IMR-90 (cell line): ENCODE measurements around the gene BARX1. TPM values are rescaled to one million over a fixed set of nuclear protein-coding genes. Genes with fewer than 3 reads are reported as not detected.

Experiments
- ATAC-seq: fragments of 200-7000 bp; cut with Tn5 transposase; 2 replicates; pipeline ENCODE4 v1.9.1; 2020; ENCODE audit warnings: low read depth, mild to moderate bottlenecking, moderate library complexity
- BruUV-seq: library from RNA; stranded (reverse); fragments of 400-500 nt; replicated peaks from 2 replicates; lab custom pipeline; 2021; lab: Mats Ljungman, UMichigan
- CTCF ChIA-PET: fragments of 300-600 bp; formaldehyde crosslinking; extraction: SDS; loops from one replicate; lab custom pipeline; 2021; ENCODE audit warnings: antibody characterized with exemption; lab: Yijun Ruan, JAX
- POLR2A ChIA-PET: fragments of 300-600 bp; sonication (Branson Sonifier 250); formaldehyde crosslinking; loops from one replicate; lab custom pipeline; 2022; ENCODE audit warnings: antibody characterized with exemption; ENCODE audit not compliant: unreplicated experiment; lab: Charles Lee
- DNase-seq: peaks from one replicate; pipeline ENCODE4 v3.0.0; 2013
- H2AFZ ChIP-seq: replicated peaks from 2 replicates; pipeline ENCODE3; 2013; ENCODE audit warnings: low read length, mild to moderate bottlenecking; ENCODE audit not compliant: poor library complexity
- H2AK5ac ChIP-seq: 2 replicates; pipeline ENCODE4 v1.6.1; 2013; ENCODE audit warnings: low read depth, low read length, inconsistent platforms
- H2AK9ac ChIP-seq: replicated peaks from 2 replicates; pipeline ENCODE3; 2013; ENCODE audit warnings: mild to moderate bottlenecking, low read depth, low read length, moderate library complexity; ENCODE audit not compliant: poor library complexity
- H2BK120ac ChIP-seq: 2 replicates; pipeline ENCODE4 v1.6.1; 2013; ENCODE audit warnings: low read depth, low read length, inconsistent platforms
- H2BK15ac ChIP-seq: 3 replicates; pipeline ENCODE4 v1.6.1; 2013; ENCODE audit warnings: low read depth, low read length, inconsistent platforms
- H2BK20ac ChIP-seq: 2 replicates; pipeline ENCODE4 v1.6.1; 2013; ENCODE audit warnings: low read depth, mild to moderate bottlenecking, inconsistent platforms, low read length, moderate library complexity
- H2BK5ac ChIP-seq: 2 replicates; pipeline ENCODE4 v1.6.1; 2013; ENCODE audit warnings: mild to moderate bottlenecking, low read depth, low read length, inconsistent platforms; ENCODE audit not compliant: poor library complexity, severe bottlenecking
- H3K14ac ChIP-seq: replicated peaks from 2 replicates; pipeline ENCODE4 v1.6.1; 2013; ENCODE audit warnings: low read depth, low read length, inconsistent platforms
- H3K18ac ChIP-seq: 2 replicates; pipeline ENCODE4 v1.6.1; 2013; ENCODE audit warnings: low read depth, low read length, control low read depth
- H3K23ac ChIP-seq: 2 replicates; pipeline ENCODE4 v1.6.1; 2013; ENCODE audit warnings: low read depth, low read length, inconsistent platforms
- H3K27ac ChIP-seq: 2 replicates; pipeline ENCODE4 v1.5.1; 2013; ENCODE audit warnings: mild to moderate bottlenecking, control low read depth, low read length; ENCODE audit not compliant: insufficient read depth
- H3K27me3 ChIP-seq: 2 replicates; pipeline ENCODE4 v1.6.1; 2013; ENCODE audit warnings: low read length; ENCODE audit not compliant: control insufficient read depth, insufficient read depth
- H3K36me3 ChIP-seq: 2 replicates; pipeline ENCODE4 v1.6.1; 2013; ENCODE audit warnings: low read length, mixed read lengths; ENCODE audit not compliant: control insufficient read depth, insufficient read depth
- H3K4ac ChIP-seq: 2 replicates; pipeline ENCODE4 v1.6.1; 2013; ENCODE audit warnings: low read depth, low read length, inconsistent platforms
- H3K4me1 ChIP-seq: 2 replicates; pipeline ENCODE4 v1.6.1; 2013; ENCODE audit warnings: low read length, mixed read lengths; ENCODE audit not compliant: control insufficient read depth, insufficient read depth
- H3K4me2 ChIP-seq: 2 replicates; pipeline ENCODE4 v1.6.1; 2013; ENCODE audit warnings: low read depth, mild to moderate bottlenecking, control low read depth, low read length, moderate library complexity
- H3K4me3 ChIP-seq: 2 replicates; pipeline ENCODE4 v1.5.1; 2013; ENCODE audit warnings: low read depth, mild to moderate bottlenecking, control low read depth, low read length, moderate library complexity; ENCODE audit not compliant: insufficient read depth
- H3K56ac ChIP-seq: 2 replicates; pipeline ENCODE4 v1.6.1; 2013; ENCODE audit warnings: low read length, inconsistent platforms; ENCODE audit not compliant: insufficient read depth; ENCODE audit errors: extremely low read depth
- H3K79me1 ChIP-seq, 2 experiments: 2 replicates each; pipeline ENCODE4 v1.6.1; 2013; ENCODE audit warnings: low read length in 2 of 2, inconsistent platforms in 1 of 2, low read depth in 1 of 2
- H3K9ac ChIP-seq: 2 replicates; pipeline ENCODE4 v1.6.1; 2013; ENCODE audit warnings: low read depth, low read length, control low read depth
- H3K9me1 ChIP-seq: 2 replicates; pipeline ENCODE4 v1.6.1; 2013; ENCODE audit warnings: low read length, inconsistent platforms; ENCODE audit not compliant: insufficient read depth
- H3K9me3 ChIP-seq: 2 replicates; pipeline ENCODE4 v1.6.1; 2013; ENCODE audit warnings: low read length; ENCODE audit not compliant: control insufficient read depth, insufficient read depth
- H4K20me1 ChIP-seq: 2 replicates; pipeline ENCODE4 v1.6.1; 2013; ENCODE audit warnings: low read length, inconsistent platforms; ENCODE audit not compliant: insufficient read depth
- H4K5ac ChIP-seq: 2 replicates; pipeline ENCODE4 v1.6.1; 2013; ENCODE audit warnings: mild to moderate bottlenecking, low read depth, low read length, control low read depth
- H4K8ac ChIP-seq, 2 experiments: 2 replicates each; pipeline ENCODE4 v1.6.1; 2013; ENCODE audit warnings: low read depth in 2 of 2, low read length in 2 of 2, control low read depth in 1 of 2, inconsistent platforms in 1 of 2
- H4K91ac ChIP-seq: 2 replicates; pipeline ENCODE4 v1.6.1; 2013; ENCODE audit warnings: low read depth, low read length, inconsistent platforms; ENCODE audit not compliant: insufficient read depth
- CHD1 ChIP-seq: IDR thresholded peaks from 2 replicates; pipeline ENCODE4 v1.6.1; 2012; ENCODE audit warnings: low read depth, low read length, improper control_type of control experiment
- CTCF ChIP-seq: conservative IDR thresholded peaks from 2 replicates; pipeline ENCODE4 v1.5.1; 2012; ENCODE audit warnings: mild to moderate bottlenecking, low read depth, low read length, improper control_type of control experiment
- FOS ChIP-seq: fragments of 150-350 bp; IDR thresholded peaks from 2 replicates; pipeline ENCODE4 v1.6.1; 2016; ENCODE audit warnings: low read depth, low read length
- MAZ ChIP-seq: IDR thresholded peaks from 2 replicates; pipeline ENCODE4 v1.6.1; 2012; ENCODE audit warnings: low read depth, mild to moderate bottlenecking, low read length, improper control_type of control experiment, moderate library complexity, borderline replicate concordance
- MXI1 ChIP-seq: IDR thresholded peaks from 2 replicates; pipeline ENCODE4 v1.6.1; 2012; ENCODE audit warnings: low read depth, mild to moderate bottlenecking, low read length, moderate library complexity, borderline replicate concordance
- POLR2A ChIP-seq: IDR thresholded peaks from 2 replicates; pipeline ENCODE4 v1.6.1; 2012; ENCODE audit warnings: mild to moderate bottlenecking, low read depth, low read length
- RAD21 ChIP-seq: IDR thresholded peaks from 2 replicates; pipeline ENCODE4 v1.6.1; 2012; ENCODE audit warnings: low read length, improper control_type of control experiment
- RCOR1 ChIP-seq: IDR thresholded peaks from 2 replicates; pipeline ENCODE4 v1.6.1; 2012; ENCODE audit warnings: mild to moderate bottlenecking, low read length, improper control_type of control experiment; ENCODE audit not compliant: insufficient replicate concordance
- USF2 ChIP-seq: fragments of 150-350 bp; IDR thresholded peaks from 2 replicates; pipeline ENCODE4 v1.6.1; 2017; ENCODE audit warnings: mild to moderate bottlenecking, antibody characterized with exemption, low read length, low read depth
- WGBS, 2 experiments: methylation state at CpG; one replicate each; pipeline versions ENCODE4 v1.1.5 to v1.1.7; 2013; ENCODE audit warnings: missing lambda C conversion rate in 2 of 2; ENCODE audit not compliant: insufficient read length in 1 of 2; ENCODE audit errors: extremely low coverage in 2 of 2; 5-methylcytosine and 5-hydroxymethylcytosine counted together
- dilution Hi-C: fragments of 300-500 bp; cut with HindIII; formaldehyde crosslinking; loops from one replicate; pipeline ENCODE4 v1.14.3; 2018; ENCODE audit warnings: low sequenced_read_pairs; ENCODE audit not compliant: unreplicated experiment
- in situ Hi-C: fragments of 300-500 bp; cut with MboI; formaldehyde crosslinking; loops from 3 replicates; pipeline ENCODE4 v1.14.3; 2019; ENCODE audit warnings: low sequenced_read_pairs, inconsistent platforms, mixed read lengths
- intact Hi-C: fragments of 100-400 bp; cut with micrococcal nuclease; formaldehyde crosslinking; loops from 2 replicates; pipeline ENCODE4 v1.10.0; 2022
- polyA plus RNA-seq, 3 experiments: library from polyadenylated mRNA; depleted of rRNA; stranded (reverse); fragments of >200 nt; gene quantifications; 2 replicates each; pipeline ENCODE4 v1.2.3, GENCODE V29; 2012; ENCODE audit warnings: low replicate concordance in 1 of 3
- total RNA-seq: library from RNA; depleted of rRNA; stranded (reverse); fragments of >200 nt; gene quantifications from 2 replicates; pipeline ENCODE4 v1.2.3, GENCODE V29; 2012

BARX1 gene
- total and polyA plus RNA-seq, 2 of the 4 experiments (the other 2 are of a cell fraction): not detected

GRCh38 chr9:93908591-93909241, 46.4 kb downstream of the BARX1 start:
- intact Hi-C loops (no loop called here), dilution Hi-C loops (no loop called here), in situ Hi-C loops (no loop called here)
- Histone ChIP-seq H2BK20ac (no peak overlapping the region), H3K4me3 (no peak overlapping the region), H3K27me3 (peaks cover 26% of the 10 kb centered on the region), H2AK9ac (no peak overlapping the region), H3K4me1 (no peaks in the 10 kb centered on the region), H3K14ac (no peak overlapping the region), H3K9me3 (no peaks in the 10 kb centered on the region), H4K91ac (no peak overlapping the region), H2BK15ac (no peak overlapping the region), H3K4ac (no peak overlapping the region), H2AFZ (no peak overlapping the region), H3K18ac (no peak overlapping the region), H3K23ac (no peak overlapping the region), H2AK5ac (no peak overlapping the region), H4K5ac (no peak overlapping the region), H3K9ac (no peak overlapping the region), H3K4me2 (no peak overlapping the region), H4K8ac (no peak overlapping the region), H3K56ac (no peak overlapping the region), H4K20me1 (no peaks in the 10 kb centered on the region), H2BK120ac (no peak overlapping the region), H3K9me1 (no peaks in the 10 kb centered on the region), H3K36me3 (no peaks in the 10 kb centered on the region), H3K79me1 (no peaks in the 10 kb centered on the region), H3K27ac (no peak overlapping the region), H2BK5ac (no peak overlapping the region)
- WGBS, 2 experiments: 56% methylated on average over 2 of the region's 15 CpGs; no CpG with 5 or more reads in 1 of the 2 experiments
- no peak for ATAC-seq
- BruUV-seq: no TSS peak
- ChIA-PET CTCF (no interaction called here), POLR2A (no interaction called here)
- DNase-seq: no peak
- TF ChIP-seq CTCF (no peak), MXI1 (no peak), RCOR1 (no peak), CHD1 (no peak), FOS (no peak), POLR2A (no peak), RAD21 (no peak), USF2 (no peak), MAZ (no peak)
